HG03097 (cell line): ENCODE results near the gene IFIT1.

ENCODE experiments used
- ATAC-seq: cut with Tn5 transposase; IDR thresholded peaks from one replicate; pipeline ENCODE4 v1.9.1; 2021; ENCODE audit not compliant: unreplicated experiment, low FRiP score

Gene IFIT1

GRCh38 chr10:89391907-89392756 lies at the start of gene IFIT1:
Gene IFIT1 (plus strand): TSS chr10:89392623. CDS start chr10:89392713, 90 bp downstream.
- ATAC-seq, result peak; percentile 73

GRCh38 chr10:89343089-89343767 lies 49.2 kb upstream of the IFIT1 start:
- ATAC-seq, result no peak

GRCh38 chr10:89344156-89344555 lies 48.3 kb upstream of the IFIT1 start:
- ATAC-seq, result no peak

GRCh38 chr10:89345367-89346000 lies 46.9 kb upstream of the IFIT1 start:
- ATAC-seq, result no peak

- no peak for ATAC-seq
These were observed 45.8 kb upstream of the IFIT1 start for GRCh38 chr10:89346405-89347254.

GRCh38 chr10:89347701-89348457 lies 44.5 kb upstream of the IFIT1 start:
- ATAC-seq, result no peak

- no peak for ATAC-seq
These were observed 43.9 kb upstream of the IFIT1 start for GRCh38 chr10:89348481-89348880.

GRCh38 chr10:89348975-89349374 lies 43.4 kb upstream of the IFIT1 start:
- no peak for ATAC-seq

- peak; percentile 32 for ATAC-seq
These were observed 41.6 kb upstream of the IFIT1 start for GRCh38 chr10:89350631-89351315.

GRCh38 chr10:89351412-89351779 lies 41.0 kb upstream of the IFIT1 start:
- peak; percentile 77 for ATAC-seq

- ATAC-seq, result no peak
These were observed 40.4 kb upstream of the IFIT1 start for GRCh38 chr10:89351780-89352597.

- no peak for ATAC-seq
These were observed 39.6 kb upstream of the IFIT1 start for GRCh38 chr10:89352802-89353201.

GRCh38 chr10:89355394-89355931 lies 37.0 kb upstream of the IFIT1 start:
- no peak for ATAC-seq

GRCh38 chr10:89357096-89357495 lies 35.3 kb upstream of the IFIT1 start:
- no peak for ATAC-seq

GRCh38 chr10:89357975-89358374 lies 34.4 kb upstream of the IFIT1 start:
- no peak for ATAC-seq

- no peak for ATAC-seq
These were observed 32.3 kb upstream of the IFIT1 start for GRCh38 chr10:89360157-89360556.

GRCh38 chr10:89362929-89363328 lies 29.5 kb upstream of the IFIT1 start:
- ATAC-seq, result no peak

GRCh38 chr10:89363729-89364442 lies 28.5 kb upstream of the IFIT1 start:
- peak; percentile 41 for ATAC-seq
